Loucy (cell line): ENCODE measurements around the gene ALPK3.

Source experiments
- CTCF ChIP-seq: fragments of 200-600 bp; sonication (generic); conservative IDR thresholded peaks from 2 replicates; pipeline ENCODE4 v1.5.1; 2014; ENCODE audit warnings: mild to moderate bottlenecking, antibody characterized with exemption, low read length
- EZH2phosphoT487 ChIP-seq: fragments of 200-600 bp; IDR thresholded peaks from 2 replicates; pipeline ENCODE4 v1.6.1; 2018; ENCODE audit warnings: antibody characterized with exemption, mild to moderate bottlenecking, moderate library complexity, borderline replicate concordance

- TF ChIP-seq CTCF (no peak), EZH2phosphoT487 (no peak)
Measured at GRCh38 chr15:84872009-84872910, 55.1 kb downstream of the ALPK3 start.
